Uterus (tissue), 2 donors: ENCODE measurements around the gene FICD.

Experiments used
- POLR2A ChIP-seq, 2 donors: fragments of 450-650 bp; IDR thresholded peaks; one replicate each; pipeline ENCODE4 v1.6.1; 2016; ENCODE audit warnings: antibody characterized with exemption in 2 of 2, mild to moderate bottlenecking in 1 of 2, moderate library complexity in 1 of 2
- TF ChIP-seq, protein P1 (sequence below), 4 experiments: fragments of 200-600 bp in 2 of 4; fragments of 450-650 bp in 2 of 4; sonication (generic) in 2 of 4; IDR thresholded peaks; one replicate each; pipeline ENCODE4 v1.5.1; 2016 to 2019; ENCODE audit warnings: antibody characterized with exemption in 4 of 4, mild to moderate bottlenecking in 2 of 4, moderate library complexity in 1 of 4

DNA sequence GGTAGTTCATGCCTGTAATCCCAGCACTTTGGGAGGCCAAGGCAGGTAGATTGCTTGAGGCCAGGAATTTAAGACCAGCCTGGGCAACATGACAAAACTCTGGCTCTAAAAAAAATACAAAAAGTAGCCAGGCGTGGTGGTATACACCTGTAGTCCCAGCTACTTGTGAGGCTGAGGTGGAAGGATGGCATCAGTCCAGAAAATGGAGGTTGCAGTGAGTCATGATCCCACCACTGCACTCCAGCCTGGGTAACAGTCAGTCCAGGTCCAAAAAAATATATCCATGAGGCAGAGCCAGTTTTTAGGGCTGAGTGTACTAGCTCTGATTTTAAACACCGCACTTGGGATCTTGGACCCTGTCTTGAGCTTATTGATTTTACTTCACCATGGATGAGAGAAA, 30.6 kb upstream of the FICD start:
- no peak for TF ChIP-seq POLR2A (IDR thresholded peaks at IDR 0.05)
- TF ChIP-seq, protein P1, sequence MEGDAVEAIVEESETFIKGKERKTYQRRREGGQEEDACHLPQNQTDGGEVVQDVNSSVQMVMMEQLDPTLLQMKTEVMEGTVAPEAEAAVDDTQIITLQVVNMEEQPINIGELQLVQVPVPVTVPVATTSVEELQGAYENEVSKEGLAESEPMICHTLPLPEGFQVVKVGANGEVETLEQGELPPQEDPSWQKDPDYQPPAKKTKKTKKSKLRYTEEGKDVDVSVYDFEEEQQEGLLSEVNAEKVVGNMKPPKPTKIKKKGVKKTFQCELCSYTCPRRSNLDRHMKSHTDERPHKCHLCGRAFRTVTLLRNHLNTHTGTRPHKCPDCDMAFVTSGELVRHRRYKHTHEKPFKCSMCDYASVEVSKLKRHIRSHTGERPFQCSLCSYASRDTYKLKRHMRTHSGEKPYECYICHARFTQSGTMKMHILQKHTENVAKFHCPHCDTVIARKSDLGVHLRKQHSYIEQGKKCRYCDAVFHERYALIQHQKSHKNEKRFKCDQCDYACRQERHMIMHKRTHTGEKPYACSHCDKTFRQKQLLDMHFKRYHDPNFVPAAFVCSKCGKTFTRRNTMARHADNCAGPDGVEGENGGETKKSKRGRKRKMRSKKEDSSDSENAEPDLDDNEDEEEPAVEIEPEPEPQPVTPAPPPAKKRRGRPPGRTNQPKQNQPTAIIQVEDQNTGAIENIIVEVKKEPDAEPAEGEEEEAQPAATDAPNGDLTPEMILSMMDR (IDR thresholded peaks at IDR 0.05), result no peak
